Measurements from ENCODE around the gene RRP15.

The RRP15 gene

GRCh38 chr1:218274511-218274910 is 10.6 kb upstream of the RRP15 start:
- no peak overlapping the region for H3K4me3 ChIP-seq (ENCODE audit: low read depth, low read length)
- TF ChIP-seq POLR2A (IDR thresholded peaks at IDR 0.05; ENCODE audit: extremely low read depth, insufficient read length) (no peak), MAX (IDR thresholded peaks at IDR 0.05; ENCODE audit: low read depth, low read length) (no peak)
- DNase-seq (ENCODE audit: low read depth): no peak

GRCh38 chr1:218275823-218276222 is 9.3 kb upstream of the RRP15 start:
- no peak overlapping the region for H3K4me3 ChIP-seq (ENCODE audit: low read depth, low read length)
- DNase-seq (ENCODE audit: low read depth): no peak
- TF ChIP-seq MYC (IDR thresholded peaks at IDR 0.05; ENCODE audit: low read depth, low read length) (no peak), POLR2A (IDR thresholded peaks at IDR 0.05; ENCODE audit: extremely low read depth, insufficient read length) (no peak), MAX (IDR thresholded peaks at IDR 0.05; ENCODE audit: low read depth, low read length) (no peak), CTCF (IDR thresholded peaks at IDR 0.05; ENCODE audit: low read depth, low read length) (no peak)

GRCh38 chr1:218281285-218281684 is 3.8 kb upstream of the RRP15 start:
- DNase-seq (ENCODE audit: low read depth): peak; percentile 13
- TF ChIP-seq MYC (IDR thresholded peaks at IDR 0.05; ENCODE audit: low read depth, low read length): no peak
- TF ChIP-seq CTCF (IDR thresholded peaks at IDR 0.05; ENCODE audit: low read depth, low read length): no peak
- TF ChIP-seq MAX (IDR thresholded peaks at IDR 0.05; ENCODE audit: low read depth, low read length): no peak
- no peak for TF ChIP-seq POLR2A (IDR thresholded peaks at IDR 0.05; ENCODE audit: extremely low read depth, insufficient read length)
- no peak overlapping the region for H3K4me3 ChIP-seq (ENCODE audit: low read depth, low read length)

- TF ChIP-seq POLR2A (IDR thresholded peaks at IDR 0.05; ENCODE audit: extremely low read depth, insufficient read length): no peak
- TF ChIP-seq MYC (IDR thresholded peaks at IDR 0.05; ENCODE audit: low read depth, low read length): no peak
- no peak for TF ChIP-seq CTCF (IDR thresholded peaks at IDR 0.05; ENCODE audit: low read depth, low read length)
- no peak for TF ChIP-seq MAX (IDR thresholded peaks at IDR 0.05; ENCODE audit: low read depth, low read length)
- H3K4me3 ChIP-seq (ENCODE audit: low read depth, low read length): peak overlapping the region; percentile 99
- peak; percentile 8 for DNase-seq (ENCODE audit: low read depth)
These were observed 646 bp upstream of the RRP15 start for GRCh38 chr1:218284377-218284916.

GRCh38 chr1:218292515-218292914 is 7.4 kb downstream of the RRP15 start:
- TF ChIP-seq CTCF (IDR thresholded peaks at IDR 0.05; ENCODE audit: low read depth, low read length): no peak
- no peak overlapping the region for H3K4me3 ChIP-seq (ENCODE audit: low read depth, low read length)
- DNase-seq (ENCODE audit: low read depth): no peak

GRCh38 chr1:218294546-218294945 is 9.5 kb downstream of the RRP15 start:
- DNase-seq (ENCODE audit: low read depth): no peak
- H3K4me3 ChIP-seq (ENCODE audit: low read depth, low read length): no peak overlapping the region
- TF ChIP-seq CTCF (IDR thresholded peaks at IDR 0.05; ENCODE audit: low read depth, low read length) (no peak), MAX (IDR thresholded peaks at IDR 0.05; ENCODE audit: low read depth, low read length) (no peak), POLR2A (IDR thresholded peaks at IDR 0.05; ENCODE audit: extremely low read depth, insufficient read length) (no peak), MYC (IDR thresholded peaks at IDR 0.05; ENCODE audit: low read depth, low read length) (no peak)

All from NB4 (cell line).